Stimulated activated naive CD4-positive, alpha-beta T cell treated with Interleukin-2 at 50 U/mL for 16 hours (primary cell): Measurements from ENCODE around the gene NAT9.

ENCODE experiments used
- DNase-seq: peaks from one replicate; lab custom pipeline; 2025; lab: John Stamatoyannopoulos, UW

Gene NAT9

DNA sequence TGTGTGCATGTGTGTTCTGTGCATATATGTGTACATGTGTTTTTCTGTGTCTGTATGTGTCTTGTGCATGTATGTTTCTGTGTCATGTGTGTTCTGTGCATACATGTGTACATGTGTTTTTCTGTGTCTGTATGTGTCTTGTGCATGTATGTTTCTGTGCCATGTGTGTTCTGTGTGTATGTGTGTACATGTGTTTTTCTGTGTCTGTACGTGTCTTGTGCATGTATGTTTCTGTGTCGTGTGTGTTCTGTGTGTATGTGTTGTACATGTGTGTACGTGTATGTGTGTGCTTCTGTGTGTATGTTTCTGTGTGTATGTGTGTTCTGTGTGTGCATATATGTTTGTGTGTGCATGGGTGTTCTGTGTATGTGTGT lies 47.5 kb downstream of the NAT9 start:
- DNase-seq: no peak

DNA sequence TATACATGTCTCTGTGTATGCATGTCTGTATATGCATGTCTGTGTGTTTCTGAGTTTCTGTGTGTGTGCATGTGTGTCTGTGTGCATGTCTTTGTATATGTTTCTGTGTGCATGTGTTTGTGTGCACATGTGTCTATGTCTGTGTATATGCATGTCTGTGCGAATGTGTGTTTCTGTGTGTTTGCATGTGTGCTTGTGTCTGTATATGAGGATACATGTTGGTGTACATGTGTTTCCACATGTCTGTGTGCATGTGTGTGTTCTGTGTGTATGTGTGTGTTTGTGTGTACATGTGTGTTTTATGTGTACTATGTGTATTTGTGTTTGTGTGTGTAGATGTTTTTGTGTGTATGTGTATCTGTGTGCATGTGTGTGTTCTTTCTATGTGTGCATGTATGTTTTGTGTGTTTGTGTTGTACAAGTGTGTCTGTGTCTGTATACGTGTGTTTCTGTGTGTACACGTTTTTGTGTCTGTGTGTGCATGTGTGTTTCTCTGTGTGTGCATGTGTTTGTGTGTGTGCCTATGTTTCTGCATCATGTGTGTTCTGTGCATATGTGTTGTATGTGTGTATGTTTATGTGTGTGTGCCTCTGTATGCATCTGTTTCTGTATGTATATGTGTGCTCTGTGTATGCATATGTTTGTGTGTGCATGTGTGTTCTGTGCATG lies 48.0 kb downstream of the NAT9 start:
- no peak for DNase-seq

DNA sequence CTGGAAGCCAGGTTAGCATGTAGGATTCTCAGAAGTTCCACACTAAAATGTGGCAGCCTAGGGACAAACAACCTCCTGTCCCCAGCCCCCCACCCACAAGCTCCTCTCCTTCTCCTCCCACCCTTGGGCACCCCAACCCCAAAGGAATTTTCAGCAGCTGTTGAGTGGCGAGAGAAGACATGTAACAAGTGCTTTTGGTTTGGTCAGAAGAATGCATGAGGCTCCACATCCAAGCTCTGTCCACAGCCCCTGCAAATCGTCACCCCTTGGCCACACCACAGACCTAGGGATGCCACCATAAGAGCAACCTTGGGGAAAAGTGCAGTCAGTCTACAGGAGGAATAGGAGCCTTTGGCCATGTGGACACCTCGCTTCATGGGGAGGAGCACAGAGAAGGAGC lies 51.0 kb downstream of the NAT9 start:
- no peak for DNase-seq

DNA sequence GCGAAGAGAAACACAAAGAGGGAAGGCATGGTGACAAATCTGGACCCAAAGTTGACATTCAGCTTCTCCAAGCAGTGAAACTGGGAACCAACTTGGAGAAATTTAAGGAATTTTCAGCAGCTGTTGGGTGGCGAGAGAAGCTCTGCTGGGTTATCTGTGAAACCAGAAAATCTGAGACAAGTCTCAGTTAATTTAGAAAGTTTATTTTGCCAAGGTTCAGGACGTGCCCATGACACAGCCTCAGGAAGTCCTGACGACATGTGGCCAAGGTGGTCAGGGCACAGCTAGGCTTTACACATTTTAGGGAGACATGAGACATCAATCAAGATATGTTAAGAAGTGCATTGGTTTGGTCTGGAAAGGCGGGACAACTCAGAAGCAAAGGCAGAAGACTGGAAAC lies 52.3 kb downstream of the NAT9 start:
- no peak for DNase-seq

DNA sequence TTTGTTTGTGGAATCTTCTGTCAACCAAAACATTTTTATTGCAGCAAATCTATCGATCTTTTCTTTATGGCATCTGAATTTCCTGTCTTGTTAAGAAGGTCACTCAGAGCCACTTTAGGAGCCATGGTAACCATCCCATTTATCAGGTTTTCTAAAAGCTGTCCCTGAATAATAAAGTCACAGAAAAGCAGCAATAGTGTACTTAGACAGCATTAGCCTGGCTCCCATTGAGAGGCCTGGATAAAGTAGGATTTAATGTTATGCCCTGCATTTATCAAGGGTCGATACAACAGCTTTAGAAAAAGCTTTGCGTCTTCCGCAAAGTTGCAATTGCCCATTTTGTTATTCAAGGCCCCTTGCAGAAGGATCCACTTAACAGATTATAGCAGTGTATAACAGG lies 53.4 kb downstream of the NAT9 start:
- DNase-seq: no peak
